Stomach (tissue), 9 donors: ENCODE results near the gene TEAD1. TPM values are rescaled to one million over a fixed set of nuclear protein-coding genes. Genes with fewer than 3 reads are reported as not detected.

Source experiments
- DNase-seq, 2 donors: peaks; one replicate each; pipeline versions ENCODE4 v3.0.0 to v3.0.0-alpha.2; 2013 to 2019
- H3K27ac ChIP-seq, 5 donors: fragments of 200-600 bp in 4 of 5; sonication (generic) in 4 of 5; one replicate each; pipeline ENCODE4 v1.5.1; 2013 to 2019; ENCODE audit warnings: mild to moderate bottlenecking in 1 of 5, moderate library complexity in 1 of 5
- H3K27me3 ChIP-seq, 3 donors: fragments of 200-600 bp; sonication (generic); one replicate each; pipeline ENCODE4 v1.5.1; 2017 to 2019; ENCODE audit warnings: mixed run types in 1 of 3
- H3K36me3 ChIP-seq, 4 donors: fragments of 200-600 bp; sonication (generic); 1 replicate in 3 of 4; 2 replicates in 1 of 4; pipeline ENCODE4 v1.5.1; 2016 to 2019
- H3K4me1 ChIP-seq, 4 donors: fragments of 200-600 bp; sonication (generic); one replicate each; pipeline ENCODE4 v1.5.1; 2016 to 2019
- H3K4me3 ChIP-seq, 4 donors: fragments of 200-600 bp; sonication (generic) in 3 of 4; one replicate each; pipeline ENCODE4 v1.5.1; 2016 to 2019; ENCODE audit warnings: mild to moderate bottlenecking in 1 of 4
- H3K9me3 ChIP-seq, 4 donors: fragments of 200-600 bp; sonication (generic); one replicate each; pipeline ENCODE4 v1.5.1; 2016 to 2019
- EP300 ChIP-seq: sonication (generic); formaldehyde crosslinking; IDR thresholded peaks from one replicate; pipeline ENCODE4 v1.6.1; 2017; ENCODE audit warnings: antibody characterized with exemption
- POLR2A ChIP-seq, 4 donors: fragments of 450-650 bp; IDR thresholded peaks; one replicate each; pipeline ENCODE4 v1.6.1; 2016; ENCODE audit warnings: antibody characterized with exemption in 4 of 4, control low read depth in 2 of 4, mild to moderate bottlenecking in 1 of 4, moderate library complexity in 1 of 4
- POLR2AphosphoS5 ChIP-seq, 3 donors: sonication (generic); formaldehyde crosslinking; IDR thresholded peaks; one replicate each; pipeline ENCODE4 v1.6.1; 2016; ENCODE audit warnings: antibody characterized with exemption in 3 of 3
- WGBS, 5 donors: extraction: QIAGEN DNeasy Blood & Tissue Kit in 3 of 5; methylation state at CpG; one replicate each; pipeline versions ENCODE4 v1.1.5 to v1.1.7; 2013 to 2018; 5-methylcytosine and 5-hydroxymethylcytosine counted together
- intact Hi-C: fragments of 100-400 bp; cut with DNase I; formaldehyde crosslinking; loops from one replicate; pipeline ENCODE4 v1.15.1; 2023; ENCODE audit warnings: low total_unique reads
- polyA plus RNA-seq, 3 donors: library from polyadenylated mRNA; stranded (reverse); fragments of 200-250 nt; gene quantifications; one replicate each; pipeline ENCODE4 v1.2.3, GENCODE V29; 2013
- total RNA-seq, 5 donors: library from RNA; depleted of rRNA; stranded (reverse); fragments of >200 nt; gene quantifications; one replicate each; pipeline versions ENCODE4 v1.1.0 to v1.2.3, GENCODE V29; 2014 to 2016
- TF ChIP-seq, protein P1 (sequence below), 7 experiments: fragments of 450-650 bp in 4 of 7; fragments of 200-600 bp in 3 of 7; sonication (generic) in 3 of 7; IDR thresholded peaks; one replicate each; pipeline ENCODE4 v1.5.1; 2016 to 2019; ENCODE audit warnings: antibody characterized with exemption in 7 of 7, control low read depth in 2 of 7, mild to moderate bottlenecking in 1 of 7
- donor health status: healthy with polysubstance abuse.
- donor health status: Bipolar disorder and iron deficiency.
- donor health status: healthy.

TEAD1 gene
- total and polyA plus RNA-seq, 8 donors: 4.9 to 133 (median 65.2) TPM

GRCh38 chr11:12717851-12718291 is 43.6 kb downstream of the TEAD1 start:
- no peak overlapping the region for H3K27ac ChIP-seq
- intact Hi-C loops: no loop called here
- H3K4me3 ChIP-seq: no peak overlapping the region
- no peaks in the 10 kb centered on the region for H3K9me3 ChIP-seq
- TF ChIP-seq, protein P1, sequence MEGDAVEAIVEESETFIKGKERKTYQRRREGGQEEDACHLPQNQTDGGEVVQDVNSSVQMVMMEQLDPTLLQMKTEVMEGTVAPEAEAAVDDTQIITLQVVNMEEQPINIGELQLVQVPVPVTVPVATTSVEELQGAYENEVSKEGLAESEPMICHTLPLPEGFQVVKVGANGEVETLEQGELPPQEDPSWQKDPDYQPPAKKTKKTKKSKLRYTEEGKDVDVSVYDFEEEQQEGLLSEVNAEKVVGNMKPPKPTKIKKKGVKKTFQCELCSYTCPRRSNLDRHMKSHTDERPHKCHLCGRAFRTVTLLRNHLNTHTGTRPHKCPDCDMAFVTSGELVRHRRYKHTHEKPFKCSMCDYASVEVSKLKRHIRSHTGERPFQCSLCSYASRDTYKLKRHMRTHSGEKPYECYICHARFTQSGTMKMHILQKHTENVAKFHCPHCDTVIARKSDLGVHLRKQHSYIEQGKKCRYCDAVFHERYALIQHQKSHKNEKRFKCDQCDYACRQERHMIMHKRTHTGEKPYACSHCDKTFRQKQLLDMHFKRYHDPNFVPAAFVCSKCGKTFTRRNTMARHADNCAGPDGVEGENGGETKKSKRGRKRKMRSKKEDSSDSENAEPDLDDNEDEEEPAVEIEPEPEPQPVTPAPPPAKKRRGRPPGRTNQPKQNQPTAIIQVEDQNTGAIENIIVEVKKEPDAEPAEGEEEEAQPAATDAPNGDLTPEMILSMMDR (IDR thresholded peaks at IDR 0.05): no peak
- no peak for TF ChIP-seq POLR2A (IDR thresholded peaks at IDR 0.05)
- H3K4me1 ChIP-seq: peaks cover under 1 to 38% (median 19%) of the 10 kb centered on the region in 4 donors
- no peak for DNase-seq
- no peaks in the 10 kb centered on the region for H3K27me3 ChIP-seq
- WGBS, 5 donors: 74 to 86% (median 82%) methylated on average over 5 of the region's 5 CpGs
- no peaks in the 10 kb centered on the region for H3K36me3 ChIP-seq

- intact Hi-C loops: no loop called here
- DNase-seq: no peak
- Histone ChIP-seq H3K4me3 (no peak overlapping the region), H3K9me3 (no peaks in the 10 kb centered on the region), H3K27ac (no peak overlapping the region), H3K4me1 (peaks cover 13 to 52% (median 28%) of the 10 kb centered on the region in 4 donors), H3K27me3 (no peaks in the 10 kb centered on the region), H3K36me3 (no peaks in the 10 kb centered on the region)
- TF ChIP-seq POLR2A (IDR thresholded peaks at IDR 0.05): no peak
- no peak for TF ChIP-seq EP300
- no peak for TF ChIP-seq POLR2AphosphoS5 (IDR thresholded peaks at IDR 0.05)
- TF ChIP-seq, protein P1 (IDR thresholded peaks at IDR 0.05): no peak
- 72 to 86% (median 80%) methylated on average over 4 of the region's 4 CpGs for WGBS, 5 donors
Measured at GRCh38 chr11:12719221-12719620, 45.0 kb downstream of the TEAD1 start.

DNA sequence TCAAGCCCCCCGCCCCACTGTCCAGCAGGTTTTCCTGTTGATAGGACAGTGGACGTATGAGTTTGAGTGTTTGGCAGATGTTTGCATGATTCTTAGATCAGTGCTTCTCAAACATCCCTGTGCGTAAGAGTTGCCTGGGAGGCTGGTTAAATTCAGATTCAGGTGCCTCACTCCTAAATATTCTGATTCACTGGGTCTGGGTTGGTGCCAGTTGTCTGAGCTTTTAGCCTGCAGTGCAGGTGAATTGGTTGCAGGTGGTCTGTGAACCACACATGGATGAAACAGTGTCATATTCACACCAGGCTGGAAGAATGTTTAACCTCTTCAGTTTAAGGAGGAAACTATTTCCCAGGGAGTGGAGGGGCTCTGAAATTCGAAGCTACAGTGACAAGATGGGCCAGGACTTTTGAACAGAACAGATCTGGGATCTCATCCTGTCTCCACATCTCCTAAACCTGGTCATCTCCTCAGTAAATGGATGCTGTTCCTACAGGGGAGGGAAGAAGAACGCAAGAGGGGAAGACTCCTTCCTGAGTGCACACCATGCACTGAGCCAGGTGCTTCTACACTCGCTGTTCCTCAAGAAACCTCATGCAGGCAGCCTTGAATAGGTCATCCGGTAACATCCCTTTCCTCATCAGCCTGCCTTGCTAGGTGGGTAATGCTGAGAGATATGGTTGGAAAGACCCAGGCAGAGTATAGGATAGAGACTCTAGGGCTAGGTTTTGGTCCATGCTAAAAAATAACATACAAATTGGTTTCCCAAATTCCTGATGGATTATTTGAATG is 47.8 kb downstream of the TEAD1 start:
- H3K27ac ChIP-seq: no peak overlapping the region
- peaks cover 24 to 67% (median 51%) of the 10 kb centered on the region in 4 donors for H3K4me1 ChIP-seq
- 75 to 82% (median 80%) methylated on average over 7 of the region's 7 CpGs for WGBS, 5 donors
- TF ChIP-seq POLR2AphosphoS5 (IDR thresholded peaks at IDR 0.05): no peak
- TF ChIP-seq EP300: no peak
- TF ChIP-seq POLR2A (IDR thresholded peaks at IDR 0.05): no peak
- TF ChIP-seq, protein P1 (IDR thresholded peaks at IDR 0.05): no peak
- intact Hi-C loops: no loop called here
- no peaks in the 10 kb centered on the region for H3K36me3 ChIP-seq
- no peak overlapping the region for H3K4me3 ChIP-seq
- H3K27me3 ChIP-seq: no peaks in the 10 kb centered on the region
- DNase-seq: no peak
- no peaks in the 10 kb centered on the region for H3K9me3 ChIP-seq

DNA sequence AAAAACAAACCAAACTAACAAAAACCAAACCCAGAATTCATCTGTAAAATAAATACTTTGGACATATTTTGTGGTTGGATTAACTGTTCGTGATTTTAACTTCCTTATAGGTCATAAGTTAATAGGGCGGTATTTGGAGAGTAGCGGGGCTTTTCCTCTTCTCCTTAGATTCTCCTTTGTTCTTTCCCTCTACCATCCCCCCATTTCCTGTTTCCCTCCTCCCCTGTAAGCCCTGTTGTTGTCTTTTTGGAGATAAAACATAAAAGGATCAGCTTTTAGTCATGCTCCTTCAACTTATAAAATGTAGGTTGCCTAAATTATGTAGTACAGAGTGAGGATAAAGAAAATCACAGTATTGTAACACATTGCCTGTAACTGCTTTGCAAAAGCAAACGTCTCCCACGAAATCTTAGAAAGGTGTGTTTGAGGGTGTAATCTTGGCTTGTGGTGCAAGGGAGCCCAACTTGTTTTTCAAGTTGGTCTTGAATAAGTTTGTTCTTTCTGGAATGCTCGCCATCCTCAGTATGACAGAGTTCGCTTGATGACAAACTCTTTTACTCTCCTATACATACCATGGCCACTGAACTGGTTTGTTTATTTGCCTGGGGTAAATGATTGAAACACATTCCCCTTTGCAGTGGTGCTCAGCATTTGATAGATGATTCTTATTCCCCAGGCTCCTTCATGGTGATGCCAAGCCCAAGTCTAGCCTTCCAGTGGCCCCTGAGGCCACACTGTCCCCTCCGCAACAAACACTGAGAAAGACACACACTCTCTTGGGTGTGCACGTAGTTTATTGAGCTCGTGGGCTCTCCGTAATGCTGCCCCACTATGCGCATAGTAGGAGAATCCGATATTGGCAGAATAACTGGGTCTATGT is 49.4 kb downstream of the TEAD1 start:
- Histone ChIP-seq H3K27ac (peak overlapping the region; percentile 57 to 86 (median 72)), H3K27me3 (no peaks in the 10 kb centered on the region), H3K4me1 (peaks cover 38 to 83% (median 58%) of the 10 kb centered on the region in 4 donors), H3K36me3 (no peaks in the 10 kb centered on the region), H3K4me3 (no peak overlapping the region), H3K9me3 (no peaks in the 10 kb centered on the region)
- WGBS, 5 donors: 34 to 49% (median 41%) methylated on average over 13 of the region's 13 CpGs
- TF ChIP-seq EP300 (no peak), POLR2A (IDR thresholded peaks at IDR 0.05) (no peak), POLR2AphosphoS5 (IDR thresholded peaks at IDR 0.05) (peak in 2 of 3 donors; percentile 50 to 73)
- TF ChIP-seq, protein P1 (IDR thresholded peaks at IDR 0.05): no peak
- DNase-seq: peak; percentile 55 to 92
- intact Hi-C loops: no loop called here
